B cell (primary cell): ENCODE data around the gene GRID2.

Experiments used
- CTCF ChIP-seq: fragments of 200-600 bp; IDR thresholded peaks from one replicate; pipeline ENCODE4 v1.8.0; 2022; ENCODE audit warnings: antibody characterized with exemption, mild to moderate bottlenecking
- EZH2 ChIP-seq: IDR thresholded peaks from 2 replicates; pipeline ENCODE4 v1.6.1; 2012; ENCODE audit warnings: borderline replicate concordance, low read depth, mild to moderate bottlenecking, moderate library complexity, low read length; ENCODE audit not compliant: insufficient read depth, poor library complexity, severe bottlenecking

GRCh38 chr4:93461541-93461940, 1157.8 kb downstream of the GRID2 start:
- TF ChIP-seq CTCF = no peak
- TF ChIP-seq EZH2 = no peak
